Measurements from ENCODE around the gene CLHC1. TPM values are rescaled to one million over a fixed set of nuclear protein-coding genes. Genes with fewer than 3 reads are reported as not detected.

The CLHC1 gene
- total and polyA plus RNA-seq, 2 of the 8 experiments (the other 6 are each of a cell fraction or from before 2014, with no cell fraction given): 2.6 to 10.8 TPM

- H2AFZ ChIP-seq (ENCODE audit: low read length): no peak overlapping the region
- no peak overlapping the region for H3K14ac ChIP-seq (ENCODE audit: insufficient read length)
- peaks cover 6% of the 10 kb centered on the region for H3K23me2 ChIP-seq (ENCODE audit: low read depth, low read length)
- H3K27me3 ChIP-seq (replicated peaks in 1 of 4; ENCODE audit: control insufficient read depth in 3 of 4, extremely low read depth in 1 of 4, insufficient read depth in 3 of 4, low read length in 3 of 4): no peaks in the 10 kb centered on the region
- no peak overlapping the region for H3K27ac ChIP-seq (ENCODE audit: low read depth, low read length)
- H3K79me1 ChIP-seq (ENCODE audit: low read depth, low read length): peaks cover 8% of the 10 kb centered on the region
- no peak overlapping the region for H4K91ac ChIP-seq (replicated peaks; ENCODE audit: insufficient read length, low read length)
- peaks cover 16 to 25% (median 21%) of the 10 kb centered on the region in 4 experiments; a peak in 7 of 8 replicates for H3K36me3 ChIP-seq (ENCODE audit: control insufficient read depth in 2 of 4, insufficient read depth in 4 of 4, low read length in 3 of 4)
- no peak overlapping the region for H3K18ac ChIP-seq (ENCODE audit: extremely low read depth, low read length)
- no peak for DNase-seq (ENCODE audit: low read depth in 1 of 2, low spot score in 2 of 2)
- no peak overlapping the region for H3K4me2 ChIP-seq (ENCODE audit: insufficient read depth in 1 of 2, low read depth in 2 of 2, low read length in 2 of 2)
- no peak for TF ChIP-seq TAF1 (IDR thresholded peaks at IDR 0.05; ENCODE audit: low read depth, low read length)
- H2BK120ac ChIP-seq (replicated peaks; ENCODE audit: low read depth, low read length): no peak overlapping the region
- H4K20me1 ChIP-seq (replicated peaks in 1 of 2; ENCODE audit: control insufficient read depth in 1 of 2, insufficient read depth in 2 of 2, low read length in 2 of 2): peaks cover 0 to 6% of the 10 kb centered on the region in 2 experiments
- no peak overlapping the region for H3K4me3 ChIP-seq (ENCODE audit: extremely low read depth in 1 of 4, insufficient read depth in 2 of 4, low read depth in 3 of 4, low read length in 4 of 4)
- H2BK12ac ChIP-seq (ENCODE audit: low read depth, low read length): no peak overlapping the region
- H2BK15ac ChIP-seq (ENCODE audit: low read length): no peak overlapping the region
- H3K9me3 ChIP-seq (ENCODE audit: insufficient read depth in 2 of 2, low read depth in 1 of 2, low read length in 1 of 2): no peaks in the 10 kb centered on the region
- H3K23ac ChIP-seq (ENCODE audit: insufficient read length): no peak overlapping the region
- no peak overlapping the region for H3K9ac ChIP-seq (replicated peaks in 1 of 4; ENCODE audit: extremely low read depth in 1 of 4, low read depth in 3 of 4, low read length in 3 of 4)
- no peak overlapping the region for H3K4ac ChIP-seq (replicated peaks; ENCODE audit: insufficient read length, low read depth, low read length)
- no peak overlapping the region for H2BK5ac ChIP-seq (ENCODE audit: low read depth, low read length)
- no peak overlapping the region for H3K56ac ChIP-seq (replicated peaks; ENCODE audit: insufficient read length, low read depth, low read length)
- ChIA-PET POLR2A (ENCODE audit: partially characterized antibody) (interaction anchor here (0.6 kb wide), 1 partner anchor 140 kb away, joined by 3 read pairs; no protein-coding TSS in a partner anchor), CTCF (ENCODE audit: partially characterized antibody) (interaction anchor here (0.7 kb wide), 1 partner anchor 59 kb away, joined by 3 read pairs; no protein-coding TSS in a partner anchor)
- peaks cover 14 to 38% of the 10 kb centered on the region in 2 experiments for H3K79me2 ChIP-seq (ENCODE audit: control insufficient read depth in 1 of 2, insufficient read depth in 2 of 2, low read length in 2 of 2)
- no peak overlapping the region for H2AK5ac ChIP-seq (ENCODE audit: low read depth, low read length)
- no peak overlapping the region for H2BK20ac ChIP-seq (ENCODE audit: low read length)
- FAIRE-seq: no peak
- no peak overlapping the region for H4K8ac ChIP-seq (ENCODE audit: extremely low read depth, insufficient read depth, low read length)
- no peak overlapping the region for H4K5ac ChIP-seq (ENCODE audit: insufficient read length, low read depth, low read length)
- 100% methylated on average over 3 of the region's 3 CpGs; no CpG with 5 or more reads in 1 of the 2 experiments for WGBS, 2 experiments (ENCODE audit: extremely low coverage in 1 of 2, insufficient coverage in 1 of 2, insufficient read length in 1 of 2, insufficient replicate concordance in 2 of 2, low coverage in 1 of 2, low lambda C conversion rate in 2 of 2, missing lambda C conversion rate in 1 of 2)
- H3K4me1 ChIP-seq (replicated peaks in 1 of 4; ENCODE audit: control insufficient read depth in 3 of 4, insufficient read depth in 4 of 4, low read length in 3 of 4): peaks cover under 1 to 6% (median 3%) of the 10 kb centered on the region in 4 experiments
Measured at GRCh38 chr2:55230551-55230950, 1.5 kb downstream of the CLHC1 start.
